ENCODE measurements around the gene FSTL4. TPM values are rescaled to one million over a fixed set of nuclear protein-coding genes. Genes with fewer than 3 reads are reported as not detected.

Gene FSTL4
- total and polyA plus RNA-seq, 12 donors: 0.48 to 5.2 (median 2.3) TPM

GRCh38 chr5:133510634-133511262, 101.6 kb downstream of the FSTL4 start:
- no peak for DNase-seq
- Histone ChIP-seq H3K27me3 (no peaks in the 10 kb centered on the region), H3K4me1 (replicated peaks in 1 of 2) (peaks cover 0 to 10% of the 10 kb centered on the region in 2 donors), H3K9me3 (replicated peaks in 1 of 3) (no peaks in the 10 kb centered on the region), H3K36me3 (replicated peaks in 1 of 2) (no peaks in the 10 kb centered on the region), H3K4me3 (no peak overlapping the region), H3K27ac (no peak overlapping the region)
- TF ChIP-seq POLR2A (IDR thresholded peaks at IDR 0.05): no peak
- TF ChIP-seq, protein P1, sequence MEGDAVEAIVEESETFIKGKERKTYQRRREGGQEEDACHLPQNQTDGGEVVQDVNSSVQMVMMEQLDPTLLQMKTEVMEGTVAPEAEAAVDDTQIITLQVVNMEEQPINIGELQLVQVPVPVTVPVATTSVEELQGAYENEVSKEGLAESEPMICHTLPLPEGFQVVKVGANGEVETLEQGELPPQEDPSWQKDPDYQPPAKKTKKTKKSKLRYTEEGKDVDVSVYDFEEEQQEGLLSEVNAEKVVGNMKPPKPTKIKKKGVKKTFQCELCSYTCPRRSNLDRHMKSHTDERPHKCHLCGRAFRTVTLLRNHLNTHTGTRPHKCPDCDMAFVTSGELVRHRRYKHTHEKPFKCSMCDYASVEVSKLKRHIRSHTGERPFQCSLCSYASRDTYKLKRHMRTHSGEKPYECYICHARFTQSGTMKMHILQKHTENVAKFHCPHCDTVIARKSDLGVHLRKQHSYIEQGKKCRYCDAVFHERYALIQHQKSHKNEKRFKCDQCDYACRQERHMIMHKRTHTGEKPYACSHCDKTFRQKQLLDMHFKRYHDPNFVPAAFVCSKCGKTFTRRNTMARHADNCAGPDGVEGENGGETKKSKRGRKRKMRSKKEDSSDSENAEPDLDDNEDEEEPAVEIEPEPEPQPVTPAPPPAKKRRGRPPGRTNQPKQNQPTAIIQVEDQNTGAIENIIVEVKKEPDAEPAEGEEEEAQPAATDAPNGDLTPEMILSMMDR (IDR thresholded peaks at IDR 0.05): no peak
- intact Hi-C loops (cut with DNase I): no loop called here
- 90 to 97% (median 95%) methylated on average over 10 to 11 of the region's 11 CpGs for WGBS, 4 donors

GRCh38 chr5:133509742-133510079, 102.6 kb downstream of the FSTL4 start:
- no peaks in the 10 kb centered on the region for H3K27me3 ChIP-seq
- DNase-seq: peak in 6 of 7 donors; percentile 19 to 61 (median 52)
- peak overlapping the region in 2 of 5 donors; percentile 27 to 47 for H3K27ac ChIP-seq
- TF ChIP-seq POLR2A (IDR thresholded peaks at IDR 0.05): no peak
- TF ChIP-seq, protein P1 (IDR thresholded peaks at IDR 0.05): no peak
- no peak overlapping the region for H3K4me3 ChIP-seq
- WGBS, 4 donors: 30 to 59% (median 51%) methylated on average over 4 of the region's 4 CpGs
- peaks cover 0 to 10% of the 10 kb centered on the region in 2 donors for H3K4me1 ChIP-seq (replicated peaks in 1 of 2)
- H3K36me3 ChIP-seq (replicated peaks in 1 of 2): no peaks in the 10 kb centered on the region
- no peaks in the 10 kb centered on the region for H3K9me3 ChIP-seq (replicated peaks in 1 of 3)
- intact Hi-C loops (cut with DNase I): no loop called here

DNA sequence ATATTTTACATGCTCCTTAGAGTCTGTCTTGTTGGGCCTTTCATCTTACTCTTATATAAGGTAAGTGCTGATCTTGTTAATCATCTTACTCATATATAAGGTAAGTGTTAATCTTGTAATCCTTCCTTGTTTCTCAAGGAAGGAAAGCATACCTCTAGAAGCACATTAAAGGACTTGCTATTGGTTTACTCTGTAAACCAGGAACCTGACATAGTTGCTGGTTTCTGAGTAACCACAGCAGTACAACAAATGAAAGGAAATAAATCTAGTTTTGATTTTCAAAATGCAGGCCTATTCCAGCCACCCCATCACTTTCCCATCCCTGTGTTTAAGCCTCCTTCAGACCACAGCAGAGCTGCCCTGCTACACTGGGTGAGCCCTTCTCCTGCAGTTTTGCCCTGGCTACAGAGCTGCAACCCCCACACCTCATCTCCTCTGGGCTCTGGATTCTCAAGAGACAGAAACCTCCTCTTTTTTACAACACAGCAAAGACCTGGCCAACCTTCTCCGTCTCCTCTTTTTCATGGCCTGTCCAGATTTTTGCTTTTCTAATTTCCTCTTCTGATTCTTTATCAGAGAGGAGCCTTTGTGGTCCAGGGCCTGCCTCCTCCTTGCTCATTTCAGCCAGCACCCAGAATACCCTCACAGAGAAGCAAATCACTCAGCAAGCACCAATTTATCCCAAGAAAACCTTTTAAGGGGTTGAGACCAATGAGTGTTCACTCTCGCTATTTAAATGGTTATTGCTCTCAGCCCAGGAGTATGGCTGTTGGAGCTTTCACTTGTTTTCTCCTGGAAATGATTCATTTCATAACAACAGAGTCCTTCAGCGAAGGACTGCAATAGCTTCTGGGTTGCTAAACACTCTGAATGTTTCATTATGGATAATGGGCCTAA, 103.2 kb downstream of the FSTL4 start:
- TF ChIP-seq, protein P1 (IDR thresholded peaks at IDR 0.05): no peak
- TF ChIP-seq POLR2A (IDR thresholded peaks at IDR 0.05): no peak
- WGBS, 4 donors: 49 to 73% (median 65%) methylated on average over 3 of the region's 3 CpGs
- intact Hi-C loops (cut with DNase I): no loop called here
- Histone ChIP-seq H3K9me3 (replicated peaks in 1 of 3) (no peaks in the 10 kb centered on the region), H3K36me3 (replicated peaks in 1 of 2) (no peaks in the 10 kb centered on the region), H3K27ac (peak overlapping the region in 2 of 5 donors; percentile 27 to 47), H3K4me1 (replicated peaks in 1 of 2) (peaks cover 0 to 10% of the 10 kb centered on the region in 2 donors), H3K27me3 (no peaks in the 10 kb centered on the region), H3K4me3 (no peak overlapping the region)
- DNase-seq: no peak

DNA sequence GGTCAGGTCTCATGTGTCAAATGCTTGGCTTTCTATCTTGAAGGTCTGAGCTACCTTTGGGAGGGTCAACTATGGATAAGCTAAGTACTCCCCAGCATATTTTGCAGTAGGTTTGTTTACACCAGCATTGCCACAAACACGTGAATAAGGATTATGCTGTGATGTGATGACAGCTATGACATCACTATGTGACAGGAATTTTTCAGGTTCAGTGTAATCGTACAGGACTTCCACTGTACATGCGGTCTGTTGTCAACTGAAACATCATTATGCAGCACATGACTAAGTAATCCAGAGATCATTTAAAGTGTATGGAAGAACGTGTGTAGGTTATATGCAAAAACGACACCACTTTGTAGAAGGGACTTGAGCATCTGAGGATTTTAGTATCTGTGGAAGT, 104.0 kb downstream of the FSTL4 start:
- no peak for TF ChIP-seq POLR2A (IDR thresholded peaks at IDR 0.05)
- TF ChIP-seq, protein P1 (IDR thresholded peaks at IDR 0.05): no peak
- Histone ChIP-seq H3K4me1 (replicated peaks in 1 of 2) (peaks cover 0 to 10% of the 10 kb centered on the region in 2 donors), H3K9me3 (replicated peaks in 1 of 3) (no peaks in the 10 kb centered on the region), H3K27me3 (no peaks in the 10 kb centered on the region), H3K4me3 (no peak overlapping the region), H3K36me3 (replicated peaks in 1 of 2) (no peaks in the 10 kb centered on the region), H3K27ac (no peak overlapping the region)
- intact Hi-C loops (cut with DNase I): no loop called here
- DNase-seq: no peak
- 85 to 94% (median 93%) methylated on average over 5 of the region's 5 CpGs for WGBS, 4 donors
